AG04449 (cell line): ENCODE measurements around the gene UGT1A10.

Experiments
- CTCF ChIA-PET: fragments of 350-600 bp; formaldehyde crosslinking; extraction: SDS; loops from one replicate; lab custom pipeline; 2021; ENCODE audit warnings: antibody characterized with exemption; lab: Yijun Ruan, JAX
- POLR2A ChIA-PET: fragments of 400-600, 350-600 bp; formaldehyde crosslinking; extraction: SDS; loops from one replicate; lab custom pipeline; 2020; ENCODE audit warnings: antibody characterized with exemption, inconsistent platforms; lab: Yijun Ruan, JAX
- DNase-seq: peaks from one replicate; pipeline ENCODE4 v3.0.0-alpha.2; 2010; ENCODE audit warnings: low read depth, low spot score
- H3K4me3 ChIP-seq: 2 replicates; pipeline ENCODE4 v1.5.1; 2011; ENCODE audit warnings: low read depth, mild to moderate bottlenecking, control low read depth, low read length
- CTCF ChIP-seq: IDR thresholded peaks from one replicate; pipeline ENCODE4 v1.5.1; 2011; ENCODE audit warnings: mild to moderate bottlenecking, moderate library complexity, low read length, control low read depth, inconsistent platforms; ENCODE audit not compliant: insufficient read depth; ENCODE audit errors: missing control alignments

Gene UGT1A10

GRCh38 chr2:233671290-233672161, 35.3 kb downstream of the UGT1A10 start, which contains the start of gene UGT1A9:
Gene UGT1A9, plus strand, starts transcription at chr2:233671898. Its CDS starts 37 bp downstream, at chr2:233671935.
- CTCF ChIA-PET = no interaction called here
- POLR2A ChIA-PET = no interaction called here

GRCh38 chr2:233672886-233673285, 36.6 kb downstream of the UGT1A10 start:
- no peak overlapping the region for H3K4me3 ChIP-seq
- CTCF ChIA-PET = no interaction called here
- no peak for TF ChIP-seq CTCF
- DNase-seq = no peak
- POLR2A ChIA-PET = no interaction called here

More at GRCh38 chr2:233671290-233672161, 35.3 kb downstream of the UGT1A10 start, which contains the start of gene UGT1A9:
- H3K4me3 ChIP-seq = no peak within 1 kb of the TSS
- TF ChIP-seq CTCF = no peak
- DNase-seq = no peak

GRCh38 chr2:233673896-233674295, 37.6 kb downstream of the UGT1A10 start:
- POLR2A ChIA-PET = no interaction called here
- CTCF ChIA-PET = no interaction called here
- no peak for TF ChIP-seq CTCF
- DNase-seq = no peak
- no peak overlapping the region for H3K4me3 ChIP-seq

GRCh38 chr2:233674314-233674713, 38.1 kb downstream of the UGT1A10 start:
- no peak for TF ChIP-seq CTCF
- ChIA-PET CTCF (no interaction called here), POLR2A (no interaction called here)
- H3K4me3 ChIP-seq = no peak overlapping the region
- DNase-seq = no peak

- no peak for TF ChIP-seq CTCF
- no peak for DNase-seq
- POLR2A ChIA-PET = no interaction called here
- no peak overlapping the region for H3K4me3 ChIP-seq
- CTCF ChIA-PET = no interaction called here
These were observed 38.7 kb downstream of the UGT1A10 start for GRCh38 chr2:233674995-233675394.

- ChIA-PET CTCF (no interaction called here), POLR2A (no interaction called here)
- no peak for TF ChIP-seq CTCF
- no peak overlapping the region for H3K4me3 ChIP-seq
- DNase-seq = no peak
These were observed 39.8 kb downstream of the UGT1A10 start for GRCh38 chr2:233676046-233676445.
